GM12873 (cell line): ENCODE measurements around the gene TBCEL.

Experiments used
- CTCF ChIP-seq: IDR thresholded peaks from 2 replicates; pipeline ENCODE4 v1.5.1; 2012; ENCODE audit warnings: low read depth, mild to moderate bottlenecking, moderate library complexity, low read length, control low read depth; ENCODE audit not compliant: insufficient read depth; ENCODE audit errors: missing control alignments

TBCEL gene

GRCh38 chr11:121031167-121031566 lies 7.3 kb downstream of the TBCEL start:
- TF ChIP-seq CTCF = no peak

GRCh38 chr11:121032546-121032945 lies 8.6 kb downstream of the TBCEL start:
- no peak for TF ChIP-seq CTCF

DNA sequence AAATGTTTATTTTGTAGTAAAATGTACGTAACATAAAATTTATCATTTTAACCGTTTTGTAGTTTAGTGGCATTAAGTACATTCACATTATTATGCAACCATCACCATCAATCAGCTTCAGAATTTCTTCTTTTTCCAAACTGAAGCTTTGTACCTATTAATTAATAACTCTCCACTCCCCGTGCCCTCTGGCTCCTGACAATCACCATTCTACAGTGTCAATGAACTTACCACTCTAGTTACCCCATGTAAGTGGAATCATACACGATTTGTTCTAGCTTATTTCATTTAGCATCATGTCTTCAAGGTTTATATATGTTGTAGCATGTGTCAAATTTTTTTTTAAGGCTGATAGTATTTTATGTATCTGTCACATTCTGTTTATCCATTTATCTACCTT lies 9.7 kb downstream of the TBCEL start:
- no peak for TF ChIP-seq CTCF

DNA sequence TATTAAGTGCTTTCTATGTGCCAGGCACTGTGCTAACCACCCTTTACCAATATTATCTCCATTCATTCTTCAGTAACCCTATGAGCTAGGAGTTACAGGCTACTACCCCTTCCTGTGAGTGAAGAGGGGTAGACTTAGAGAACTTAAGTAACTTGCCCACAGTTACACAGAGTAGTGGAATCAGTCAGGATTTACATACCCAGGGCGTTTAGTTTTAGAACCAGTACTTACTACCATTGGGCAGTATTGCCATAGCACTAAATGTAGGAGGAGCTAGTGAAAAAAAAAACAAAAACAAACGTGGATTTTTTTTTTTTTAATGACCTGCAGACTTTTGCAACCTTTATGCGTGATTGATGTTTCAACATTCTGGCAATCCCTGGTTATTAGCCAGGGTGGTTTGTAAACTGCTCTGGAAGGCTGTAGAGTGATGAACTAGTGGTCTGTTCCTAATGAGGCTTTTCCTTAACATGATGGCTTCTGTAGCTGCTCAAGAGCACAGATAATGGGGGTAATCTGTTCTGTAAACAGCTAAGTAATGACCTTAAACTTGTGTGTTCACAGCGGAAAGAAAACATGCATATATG lies 11.4 kb downstream of the TBCEL start:
- no peak for TF ChIP-seq CTCF

DNA sequence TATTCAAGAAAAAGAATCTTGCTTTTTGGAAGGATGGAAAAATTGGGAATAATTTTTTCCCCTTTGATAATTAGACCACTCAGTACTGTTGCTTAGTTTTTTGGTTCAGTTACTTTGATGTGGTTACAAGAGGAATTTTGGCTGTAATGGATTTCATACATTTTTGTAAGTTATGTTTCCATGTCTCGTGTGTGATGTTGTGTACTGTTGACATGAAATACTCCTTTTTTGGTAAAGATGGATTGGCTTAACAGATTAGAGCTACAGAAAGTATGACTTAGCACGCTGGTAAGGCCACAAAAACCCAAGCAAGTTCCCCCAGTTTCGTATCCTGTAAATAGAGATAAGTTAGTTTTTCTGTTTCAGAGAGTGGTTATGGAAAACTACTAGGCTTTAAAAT lies 11.9 kb downstream of the TBCEL start:
- no peak for TF ChIP-seq CTCF

DNA sequence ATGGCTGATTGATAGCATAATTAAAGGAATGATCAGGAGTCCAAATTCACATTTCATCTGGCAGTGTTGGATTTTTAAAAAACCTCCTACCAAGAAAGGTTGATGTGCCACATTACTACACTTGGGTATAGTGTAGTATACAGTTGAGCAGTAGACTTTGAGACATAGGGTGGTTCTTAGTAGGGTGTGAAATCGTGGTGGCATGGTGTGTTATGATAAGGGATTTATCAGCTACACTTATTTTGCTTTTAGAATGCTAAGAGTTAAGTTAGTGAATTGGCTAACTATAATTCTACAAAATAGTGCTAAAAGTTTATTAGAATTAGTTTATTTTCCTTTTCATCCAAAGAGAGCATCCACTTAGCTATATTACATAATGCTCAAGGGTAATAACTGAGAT lies 13.1 kb downstream of the TBCEL start:
- TF ChIP-seq CTCF = no peak

DNA sequence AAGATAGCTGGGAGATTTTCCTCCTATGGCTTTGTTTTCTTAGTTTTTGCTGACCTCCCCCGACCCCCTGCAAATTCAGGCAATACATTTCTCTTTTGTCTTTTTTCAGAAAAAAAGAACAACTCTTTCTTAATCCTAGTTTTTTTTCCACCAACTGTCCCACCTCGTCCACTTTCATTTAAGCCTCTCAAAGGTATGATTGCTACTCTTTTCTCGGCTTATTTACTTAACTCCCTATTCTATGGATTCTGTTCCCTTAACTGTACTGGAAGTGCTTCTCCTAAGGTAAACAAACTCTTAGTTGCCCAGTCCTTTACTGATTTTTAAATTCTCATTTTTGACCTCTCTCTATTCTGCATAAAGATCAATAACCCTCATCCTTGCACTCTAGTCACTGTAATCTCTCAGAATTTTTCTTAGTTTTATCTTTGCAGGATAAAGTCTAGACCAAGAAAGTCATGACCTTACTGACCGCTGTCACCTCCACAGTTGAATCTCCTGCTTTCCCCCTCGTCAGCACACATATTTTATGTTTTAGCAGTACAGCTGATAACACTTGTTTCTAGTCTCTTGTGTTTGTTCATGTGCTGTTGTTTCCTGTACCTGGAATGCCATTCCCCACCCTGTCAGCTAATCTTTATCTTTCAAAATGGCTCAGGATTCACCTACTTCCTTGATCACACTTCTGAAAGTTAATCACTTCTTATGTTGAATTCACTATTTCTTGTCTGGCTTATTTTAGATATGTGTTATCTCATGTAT lies 14.9 kb downstream of the TBCEL start:
- no peak for TF ChIP-seq CTCF
